Left lung (tissue), 10 donors: ENCODE results near the gene ERBB3. TPM values are rescaled to one million over a fixed set of nuclear protein-coding genes. Genes with fewer than 3 reads are reported as not detected.

Experiments used
- ATAC-seq: fragments of 200-7000 bp; cut with Tn5 transposase; one replicate; pipeline ENCODE4 v1.9.1; 2020; ENCODE audit warnings: moderate library complexity
- DNase-seq, 4 donors: peaks; one replicate each; pipeline ENCODE4 v3.0.0-alpha.2; 2013 to 2020
- H3K27ac ChIP-seq, 2 donors: fragments of 200-600 bp; sonication (generic) in 1 of 2; one replicate each; pipeline versions ENCODE4 v1.5.0 to v1.8.0; 2020 to 2021
- H3K27me3 ChIP-seq, 2 donors: fragments of 200-600 bp; sonication (generic) in 1 of 2; one replicate each; pipeline versions ENCODE4 v1.5.0 to v1.8.0; 2020 to 2021
- H3K36me3 ChIP-seq, 2 donors: fragments of 200-600 bp; sonication (generic) in 1 of 2; one replicate each; pipeline versions ENCODE4 v1.5.0 to v1.8.0; 2020 to 2021
- H3K4me1 ChIP-seq, 2 donors: fragments of 200-600 bp; one replicate each; pipeline ENCODE4 v1.8.0; 2021
- H3K4me3 ChIP-seq, 2 donors: fragments of 200-600 bp; sonication (generic) in 1 of 2; one replicate each; pipeline versions ENCODE4 v1.5.0 to v1.8.0; 2020 to 2021; ENCODE audit warnings: mild to moderate bottlenecking in 1 of 2
- H3K9me3 ChIP-seq, 2 donors: fragments of 200-600 bp; sonication (generic) in 1 of 2; one replicate each; pipeline versions ENCODE4 v1.5.0 to v1.8.0; 2020 to 2021
- intact Hi-C, 2 donors: fragments of 100-400 bp; cut with DNase I; formaldehyde crosslinking; loops; one replicate each; pipeline versions ENCODE4 v1.11.2 to v1.14.2; 2022
- polyA plus RNA-seq, 6 donors: library from polyadenylated mRNA; unstranded; fragments of 120-200 nt; gene quantifications; one replicate each; pipeline ENCODE4 v1.2.1, GENCODE V29; 2013; ENCODE audit not compliant: insufficient read length in 6 of 6
- total RNA-seq, 2 donors: library from RNA; stranded (reverse); fragmentation: NEBNext Ultra II Directional; extraction: Animal tissue kit (Norgen Biotek cat#: 25700); gene quantifications; one replicate each; pipeline ENCODE4 v1.2.1, GENCODE V29; 2021
- TF ChIP-seq, protein P1 (sequence below), 2 donors: fragments of 200-600 bp; sonication (generic) in 1 of 2; IDR thresholded peaks; one replicate each; pipeline versions ENCODE4 v1.5.0 to v1.8.0; 2021; ENCODE audit warnings: antibody characterized with exemption in 2 of 2
- donor health status: DM: no; HTN: yes; CAD: no.
- donor health status: DM: no; HTN: no; CAD: no.

Gene ERBB3
- total and polyA plus RNA-seq, 8 donors, result 38.6 to 96.1 (median 82.1) TPM

DNA sequence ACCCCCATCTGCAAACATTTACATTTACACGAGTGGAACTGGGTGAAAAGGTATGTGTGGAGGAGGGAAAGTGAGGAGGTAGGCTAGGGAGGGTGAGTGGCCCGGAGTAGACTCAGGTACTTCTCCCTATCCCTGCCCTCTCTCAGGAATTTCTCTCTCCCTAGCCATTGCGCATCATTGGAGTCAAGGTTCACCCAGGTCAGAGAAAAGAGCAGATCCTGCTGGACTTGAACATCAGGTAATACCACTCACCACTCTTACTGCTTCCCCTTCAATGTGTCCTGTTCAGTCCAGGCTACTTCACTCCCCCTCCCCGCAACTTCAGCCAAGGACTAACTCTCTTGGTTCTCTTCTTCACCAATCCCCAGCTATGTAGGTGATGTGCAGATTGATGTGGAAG is 50.9 kb downstream of the ERBB3 start:
- Histone ChIP-seq H3K27me3 (no peaks in the 10 kb centered on the region), H3K27ac (no peak overlapping the region), H3K4me1 (peaks cover 24 to 38% of the 10 kb centered on the region in 2 donors), H3K9me3 (no peaks in the 10 kb centered on the region), H3K36me3 (peaks cover 0 to 56% of the 10 kb centered on the region in 2 donors), H3K4me3 (no peak overlapping the region)
- intact Hi-C loops, result no loop called here
- ATAC-seq, result no peak
- TF ChIP-seq, protein P1, sequence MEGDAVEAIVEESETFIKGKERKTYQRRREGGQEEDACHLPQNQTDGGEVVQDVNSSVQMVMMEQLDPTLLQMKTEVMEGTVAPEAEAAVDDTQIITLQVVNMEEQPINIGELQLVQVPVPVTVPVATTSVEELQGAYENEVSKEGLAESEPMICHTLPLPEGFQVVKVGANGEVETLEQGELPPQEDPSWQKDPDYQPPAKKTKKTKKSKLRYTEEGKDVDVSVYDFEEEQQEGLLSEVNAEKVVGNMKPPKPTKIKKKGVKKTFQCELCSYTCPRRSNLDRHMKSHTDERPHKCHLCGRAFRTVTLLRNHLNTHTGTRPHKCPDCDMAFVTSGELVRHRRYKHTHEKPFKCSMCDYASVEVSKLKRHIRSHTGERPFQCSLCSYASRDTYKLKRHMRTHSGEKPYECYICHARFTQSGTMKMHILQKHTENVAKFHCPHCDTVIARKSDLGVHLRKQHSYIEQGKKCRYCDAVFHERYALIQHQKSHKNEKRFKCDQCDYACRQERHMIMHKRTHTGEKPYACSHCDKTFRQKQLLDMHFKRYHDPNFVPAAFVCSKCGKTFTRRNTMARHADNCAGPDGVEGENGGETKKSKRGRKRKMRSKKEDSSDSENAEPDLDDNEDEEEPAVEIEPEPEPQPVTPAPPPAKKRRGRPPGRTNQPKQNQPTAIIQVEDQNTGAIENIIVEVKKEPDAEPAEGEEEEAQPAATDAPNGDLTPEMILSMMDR (IDR thresholded peaks at IDR 0.05), result no peak
- no peak for DNase-seq

DNA sequence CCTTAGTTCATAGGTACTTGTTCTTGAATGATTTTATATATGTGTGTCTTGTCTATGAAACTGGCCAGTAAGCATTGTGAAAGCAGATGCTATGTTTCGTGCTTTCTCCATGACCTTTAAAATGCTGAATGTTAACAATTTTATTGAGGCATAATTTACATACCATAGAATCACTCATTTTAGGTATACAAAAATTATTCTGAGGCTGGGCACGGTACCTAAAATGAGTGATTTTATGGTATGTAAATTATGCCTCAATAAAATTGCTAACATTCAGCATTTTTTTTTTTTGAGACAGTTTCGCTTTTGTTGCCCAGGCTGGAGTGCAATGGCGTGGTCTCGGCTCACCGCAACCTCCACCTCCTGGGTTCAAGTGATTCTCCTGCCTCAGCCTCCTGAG is 54.9 kb downstream of the ERBB3 start:
- no peaks in the 10 kb centered on the region for H3K9me3 ChIP-seq
- no peak for DNase-seq
- peaks cover 0 to 96% of the 10 kb centered on the region in 2 donors for H3K36me3 ChIP-seq
- intact Hi-C loops, result no loop called here
- no peaks in the 10 kb centered on the region for H3K27me3 ChIP-seq
- peaks cover under 1 to 9% of the 10 kb centered on the region in 2 donors for H3K4me1 ChIP-seq
- ATAC-seq, result no peak
- H3K4me3 ChIP-seq, result no peak overlapping the region
- TF ChIP-seq, protein P1 (IDR thresholded peaks at IDR 0.05), result no peak
- H3K27ac ChIP-seq, result no peak overlapping the region

DNA sequence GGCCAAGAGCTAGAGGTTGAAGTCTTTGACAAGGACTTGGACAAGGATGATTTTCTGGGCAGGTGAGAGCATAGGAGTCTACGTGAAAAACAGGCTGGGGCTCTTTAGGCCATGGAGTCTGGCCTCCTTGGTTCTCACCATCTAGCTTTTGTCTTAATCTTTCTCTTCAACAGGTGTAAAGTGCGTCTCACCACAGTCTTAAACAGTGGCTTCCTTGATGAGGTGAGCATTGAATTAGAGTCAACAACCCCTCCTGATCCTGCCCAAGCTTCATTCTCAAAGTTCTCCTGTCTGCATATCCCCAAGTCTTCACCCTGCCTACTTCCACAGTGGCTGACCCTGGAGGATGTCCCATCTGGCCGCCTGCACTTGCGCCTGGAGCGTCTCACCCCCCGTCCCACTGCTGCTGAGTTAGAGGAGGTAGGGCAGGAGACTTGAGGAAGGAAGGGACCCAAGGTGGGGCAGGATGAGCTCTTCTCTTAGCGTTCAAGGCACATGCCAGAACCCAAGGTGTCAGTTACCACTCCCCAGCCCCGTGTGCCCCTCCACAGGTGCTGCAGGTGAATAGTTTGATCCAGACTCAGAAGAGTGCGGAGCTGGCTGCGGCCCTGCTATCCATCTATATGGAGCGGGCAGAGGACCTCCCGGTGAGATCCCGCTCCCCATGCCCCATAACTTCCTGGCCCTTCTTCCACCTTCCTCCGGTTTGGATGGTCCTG is 58.0 kb downstream of the ERBB3 start:
- TF ChIP-seq, protein P1 (IDR thresholded peaks at IDR 0.05), result no peak
- H3K27ac ChIP-seq, result no peak overlapping the region
- H3K36me3 ChIP-seq, result peaks cover 0 to 100% of the 10 kb centered on the region in 2 donors
- no peak overlapping the region for H3K4me3 ChIP-seq
- no peaks in the 10 kb centered on the region for H3K9me3 ChIP-seq
- ATAC-seq (no peak), DNase-seq (no peak)
- H3K27me3 ChIP-seq, result no peaks in the 10 kb centered on the region
- intact Hi-C loops, result no loop called here
- H3K4me1 ChIP-seq, result peaks cover 0 to 15% of the 10 kb centered on the region in 2 donors

DNA sequence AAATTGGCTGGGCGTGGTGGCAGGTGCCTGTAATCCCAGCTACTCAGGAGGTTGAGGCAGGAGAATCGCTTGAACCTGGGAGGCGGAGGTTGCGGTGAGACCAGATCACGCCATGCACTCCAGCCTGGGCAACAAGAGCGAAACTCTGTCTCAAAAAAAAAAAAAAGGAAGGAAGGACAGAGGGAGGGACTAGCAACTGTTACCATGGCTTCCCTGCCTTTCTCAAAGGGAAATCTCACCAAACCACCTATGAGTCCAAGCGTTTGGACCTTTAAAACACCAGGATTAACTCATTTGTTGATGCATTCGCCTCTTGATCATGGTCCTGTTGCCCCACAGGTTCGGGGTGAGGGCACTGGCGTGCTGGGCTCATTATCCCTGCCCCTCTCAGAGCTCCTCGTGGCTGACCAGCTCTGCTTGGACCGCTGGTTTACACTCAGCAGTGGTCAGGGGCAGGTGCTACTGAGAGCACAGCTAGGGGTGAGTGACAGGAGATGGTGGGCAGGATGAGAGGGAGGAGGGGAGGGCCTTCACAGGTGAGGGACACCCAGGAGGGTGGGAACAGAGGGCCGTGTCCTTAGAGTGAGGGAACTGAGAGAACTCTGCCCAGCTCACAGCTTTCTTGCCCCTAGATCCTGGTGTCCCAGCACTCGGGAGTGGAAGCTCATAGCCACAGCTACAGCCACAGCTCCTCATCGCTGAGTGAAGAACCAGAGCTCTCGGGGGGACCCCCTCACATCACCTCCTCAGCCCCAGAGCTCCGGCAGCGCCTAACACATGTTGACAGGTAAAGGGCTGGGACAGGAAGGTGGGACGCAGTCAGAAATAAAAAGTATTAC is 62.2 kb downstream of the ERBB3 start:
- peak; percentile 7 for ATAC-seq
- intact Hi-C loops, result no loop called here
- H3K27ac ChIP-seq, result peak overlapping the region in 1 of 2 donors; percentile 64
- DNase-seq, result no peak
- H3K4me1 ChIP-seq, result peaks cover 0 to 37% of the 10 kb centered on the region in 2 donors
- no peak overlapping the region for H3K4me3 ChIP-seq
- no peaks in the 10 kb centered on the region for H3K27me3 ChIP-seq
- H3K36me3 ChIP-seq, result peaks cover 0 to 83% of the 10 kb centered on the region in 2 donors
- TF ChIP-seq, protein P1 (IDR thresholded peaks at IDR 0.05), result no peak
- H3K9me3 ChIP-seq, result no peaks in the 10 kb centered on the region

DNA sequence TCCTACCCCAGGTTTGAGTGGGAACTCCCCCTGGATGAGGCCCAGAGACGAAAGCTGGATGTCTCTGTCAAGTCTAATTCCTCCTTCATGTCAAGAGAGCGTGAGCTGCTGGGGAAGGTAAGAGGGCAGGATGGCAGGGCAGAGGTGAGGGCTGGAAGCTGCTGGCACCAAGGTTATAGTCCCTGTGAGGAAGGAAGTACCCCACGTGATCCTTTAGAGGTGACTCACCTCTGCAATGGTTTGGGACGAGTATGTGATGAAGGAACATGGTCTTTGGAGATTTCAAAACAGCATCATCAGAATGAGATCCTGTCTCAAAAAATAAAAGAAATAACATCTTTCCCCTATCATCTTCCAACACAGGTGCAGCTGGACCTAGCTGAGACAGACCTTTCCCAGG is 63.3 kb downstream of the ERBB3 start:
- peaks cover 0 to 41% of the 10 kb centered on the region in 2 donors for H3K4me1 ChIP-seq
- intact Hi-C loops, result no loop called here
- no peak for ATAC-seq
- TF ChIP-seq, protein P1 (IDR thresholded peaks at IDR 0.05), result no peak
- DNase-seq, result no peak
- no peaks in the 10 kb centered on the region for H3K27me3 ChIP-seq
- H3K36me3 ChIP-seq, result peaks cover 0 to 73% of the 10 kb centered on the region in 2 donors
- H3K27ac ChIP-seq, result peak overlapping the region; percentile 27 to 71
- no peaks in the 10 kb centered on the region for H3K9me3 ChIP-seq
- H3K4me3 ChIP-seq, result no peak overlapping the region
